ENCODE results near the gene SUGP2. TPM values are rescaled to one million over a fixed set of nuclear protein-coding genes. Genes with fewer than 3 reads are reported as not detected.
A peak's percentile ranks its signal among the peaks of the same experiment; 100 is the strongest.

The SUGP2 gene
- total and polyA plus RNA-seq, 8 donors: 21.5 to 104 (median 53.4) TPM

- DNase-seq: no peak
- intact Hi-C loops (cut with DNase I; ENCODE audit: low total_unique reads): no loop called here
- no peaks in the 10 kb centered on the region for H3K9me3 ChIP-seq
- H3K27ac ChIP-seq: no peak overlapping the region
- peaks cover 16 to 44% (median 41%) of the 10 kb centered on the region in 4 donors for H3K36me3 ChIP-seq
- TF ChIP-seq EP300 (IDR thresholded peaks at IDR 0.05): no peak
- no peak for TF ChIP-seq CTCF (IDR thresholded peaks at IDR 0.05)
- no peak for TF ChIP-seq POLR2A (IDR thresholded peaks at IDR 0.05)
- TF ChIP-seq POLR2AphosphoS5 (IDR thresholded peaks at IDR 0.05): no peak
- 74 to 81% (median 74%) methylated on average over 10 of the region's 10 CpGs for WGBS, 5 donors
- peaks cover 0 to 7% (median 0%) of the 10 kb centered on the region in 3 donors for H3K27me3 ChIP-seq
- peaks cover 0 to 19% (median 5%) of the 10 kb centered on the region in 4 donors for H3K4me1 ChIP-seq
- H3K4me3 ChIP-seq: no peak overlapping the region
These were observed 44.0 kb downstream of the SUGP2 start for GRCh38 chr19:18989316-18989715.

- 40 to 55% (median 49%) methylated on average over 4 of the region's 4 CpGs for WGBS, 5 donors
These were observed 45.9 kb downstream of the SUGP2 start for GRCh38 chr19:18987456-18987855.

GRCh38 chr19:18985257-18985656, 48.1 kb downstream of the SUGP2 start:
- Histone ChIP-seq H3K4me3 (no peak overlapping the region), H3K9me3 (no peaks in the 10 kb centered on the region), H3K27ac (peak overlapping the region in 1 of 5 donors; percentile 41), H3K4me1 (peaks cover 0 to 22% (median 5%) of the 10 kb centered on the region in 4 donors), H3K36me3 (peaks cover 0 to 3% (median 1%) of the 10 kb centered on the region in 4 donors), H3K27me3 (peaks cover 0 to 35% (median 0%) of the 10 kb centered on the region in 3 donors)
- WGBS, 5 donors: 42 to 62% (median 55%) methylated on average over 7 of the region's 7 CpGs
- peak in 1 of 2 donors; percentile 51 for DNase-seq
- TF ChIP-seq POLR2AphosphoS5 (IDR thresholded peaks at IDR 0.05) (no peak), EP300 (IDR thresholded peaks at IDR 0.05) (no peak), POLR2A (IDR thresholded peaks at IDR 0.05) (no peak), CTCF (IDR thresholded peaks at IDR 0.05) (no peak)
- intact Hi-C loops (cut with DNase I; ENCODE audit: low total_unique reads): no loop called here

More at GRCh38 chr19:18987456-18987855, 45.9 kb downstream of the SUGP2 start:
- peaks cover 0 to 25% (median 0%) of the 10 kb centered on the region in 3 donors for H3K27me3 ChIP-seq
- no peak for DNase-seq
- intact Hi-C loops (cut with DNase I; ENCODE audit: low total_unique reads): no loop called here
- TF ChIP-seq EP300 (IDR thresholded peaks at IDR 0.05) (no peak), POLR2AphosphoS5 (IDR thresholded peaks at IDR 0.05) (no peak), POLR2A (IDR thresholded peaks at IDR 0.05) (no peak), CTCF (IDR thresholded peaks at IDR 0.05) (no peak)
- peaks cover 7 to 25% (median 23%) of the 10 kb centered on the region in 4 donors for H3K36me3 ChIP-seq
- no peak overlapping the region for H3K4me3 ChIP-seq
- peaks cover 0 to 22% (median 5%) of the 10 kb centered on the region in 4 donors for H3K4me1 ChIP-seq
- H3K9me3 ChIP-seq: no peaks in the 10 kb centered on the region
- H3K27ac ChIP-seq: no peak overlapping the region

GRCh38 chr19:18984251-18984650, 49.1 kb downstream of the SUGP2 start:
- Histone ChIP-seq H3K4me1 (peaks cover 0 to 22% (median 5%) of the 10 kb centered on the region in 4 donors), H3K9me3 (no peaks in the 10 kb centered on the region), H3K4me3 (no peak overlapping the region), H3K27ac (no peak overlapping the region), H3K36me3 (no peaks in the 10 kb centered on the region), H3K27me3 (peaks cover 0 to 35% (median 0%) of the 10 kb centered on the region in 3 donors)
- 62 to 85% (median 72%) methylated on average over 3 of the region's 3 CpGs for WGBS, 5 donors
- intact Hi-C loops (cut with DNase I; ENCODE audit: low total_unique reads): no loop called here
- no peak for DNase-seq
- no peak for TF ChIP-seq POLR2A (IDR thresholded peaks at IDR 0.05)
- no peak for TF ChIP-seq POLR2AphosphoS5 (IDR thresholded peaks at IDR 0.05)
- TF ChIP-seq CTCF (IDR thresholded peaks at IDR 0.05): no peak
- TF ChIP-seq EP300 (IDR thresholded peaks at IDR 0.05): no peak

Measured in stomach (tissue), 9 donors.